HUDEP-2 (cell line): ENCODE results near the gene CEP85.

Experiments used
- DNase-seq, 76 experiments: peaks; one replicate each; lab custom pipeline; 2025; ENCODE audit not compliant: unreplicated experiment in 76 of 76; lab: John Stamatoyannopoulos, UW

CEP85 gene

GRCh38 chr1:26233903-26234643 is at the start of gene CEP85:
Gene CEP85, plus strand, starts transcription at chr1:26234200. Its CDS starts 5,584 bp downstream, at chr1:26239784.
- DNase-seq: peak; percentile 40 to 99 (median 96)

- no peak for DNase-seq
These were observed 49.1 kb upstream of the CEP85 start for GRCh38 chr1:26184883-26185282.

GRCh38 chr1:26187882-26188281 is 46.1 kb upstream of the CEP85 start:
- DNase-seq: no peak

GRCh38 chr1:26188477-26188876 is 45.5 kb upstream of the CEP85 start:
- DNase-seq: no peak

- no peak for DNase-seq
These were observed 44.7 kb upstream of the CEP85 start for GRCh38 chr1:26189331-26189730.

GRCh38 chr1:26189751-26190275 is 44.2 kb upstream of the CEP85 start:
- no peak for DNase-seq

GRCh38 chr1:26190373-26190987 is 43.5 kb upstream of the CEP85 start, which contains the start of gene CATSPER4:
Gene CATSPER4, plus strand, starts transcription at chr1:26190602. Its CDS starts 26 bp downstream, at chr1:26190628.
- DNase-seq: peak in 16 of 76 experiments; percentile 6 to 33 (median 16)

- no peak for DNase-seq
These were observed 42.3 kb upstream of the CEP85 start for GRCh38 chr1:26191739-26192138.

- no peak for DNase-seq
These were observed 38.2 kb upstream of the CEP85 start for GRCh38 chr1:26195805-26196204.

GRCh38 chr1:26197301-26197700 is 36.7 kb upstream of the CEP85 start:
- DNase-seq: no peak

GRCh38 chr1:26197813-26198212 is 36.2 kb upstream of the CEP85 start:
- no peak for DNase-seq

GRCh38 chr1:26200413-26200812 is 33.6 kb upstream of the CEP85 start:
- DNase-seq: no peak

- DNase-seq: peak in 1 of 76 experiments; percentile 4
These were observed 30.2 kb upstream of the CEP85 start for GRCh38 chr1:26203642-26204318.

- DNase-seq: no peak
These were observed 23.7 kb upstream of the CEP85 start for GRCh38 chr1:26210147-26210870.

GRCh38 chr1:26212726-26213125 is 21.3 kb upstream of the CEP85 start:
- no peak for DNase-seq

- DNase-seq: no peak
These were observed 20.6 kb upstream of the CEP85 start for GRCh38 chr1:26213335-26213905.

GRCh38 chr1:26215246-26215645 is 18.8 kb upstream of the CEP85 start:
- DNase-seq: no peak

- peak in 60 of 76 experiments; percentile 16 to 78 (median 48) for DNase-seq
These were observed 15.0 kb upstream of the CEP85 start for GRCh38 chr1:26218906-26219494.

GRCh38 chr1:26220199-26220912 is 13.6 kb upstream of the CEP85 start:
- DNase-seq: no peak
